ENCODE measurements around the gene PTPRC. TPM values are rescaled to one million over a fixed set of nuclear protein-coding genes. Genes with fewer than 3 reads are reported as not detected.

Gene PTPRC
- total RNA-seq, 1 donor from 2014 or later: 0.29 TPM

- peak; percentile 52 for TF ChIP-seq CTCF (IDR thresholded peaks at IDR 0.05; ENCODE audit: insufficient read depth, low read length, poor library complexity, severe bottlenecking)
- no peak overlapping the region for H3K4me3 ChIP-seq (ENCODE audit: low read depth, low read length)
- no peaks in the 10 kb centered on the region for H3K27me3 ChIP-seq (ENCODE audit: control insufficient read depth, insufficient read depth, low read length)
- DNase-seq (ENCODE audit: low read depth): no peak
- no peaks in the 10 kb centered on the region for H3K36me3 ChIP-seq (ENCODE audit: control insufficient read depth, insufficient read depth, low read length)
These were observed 132.8 kb downstream of the PTPRC start for GRCh38 chr1:198771563-198772153.

- Histone ChIP-seq H3K27me3 (ENCODE audit: control insufficient read depth, insufficient read depth, low read length) (no peaks in the 10 kb centered on the region), H3K36me3 (ENCODE audit: control insufficient read depth, insufficient read depth, low read length) (no peaks in the 10 kb centered on the region), H3K4me3 (ENCODE audit: low read depth, low read length) (no peak overlapping the region)
- no peak for TF ChIP-seq CTCF (IDR thresholded peaks at IDR 0.05; ENCODE audit: insufficient read depth, low read length, poor library complexity, severe bottlenecking)
- DNase-seq (ENCODE audit: low read depth): no peak
These were observed 133.8 kb downstream of the PTPRC start for GRCh38 chr1:198772626-198773025.

- no peak for DNase-seq (ENCODE audit: low read depth)
- TF ChIP-seq CTCF (IDR thresholded peaks at IDR 0.05; ENCODE audit: insufficient read depth, low read length, poor library complexity, severe bottlenecking): no peak
- no peaks in the 10 kb centered on the region for H3K36me3 ChIP-seq (ENCODE audit: control insufficient read depth, insufficient read depth, low read length)
- no peak overlapping the region for H3K4me3 ChIP-seq (ENCODE audit: low read depth, low read length)
- H3K27me3 ChIP-seq (ENCODE audit: control insufficient read depth, insufficient read depth, low read length): no peaks in the 10 kb centered on the region
These were observed 134.2 kb downstream of the PTPRC start for GRCh38 chr1:198773030-198773429.

GRCh38 chr1:198773523-198773922 lies 134.7 kb downstream of the PTPRC start:
- TF ChIP-seq CTCF (IDR thresholded peaks at IDR 0.05; ENCODE audit: insufficient read depth, low read length, poor library complexity, severe bottlenecking): no peak
- Histone ChIP-seq H3K36me3 (ENCODE audit: control insufficient read depth, insufficient read depth, low read length) (no peaks in the 10 kb centered on the region), H3K27me3 (ENCODE audit: control insufficient read depth, insufficient read depth, low read length) (no peaks in the 10 kb centered on the region), H3K4me3 (ENCODE audit: low read depth, low read length) (no peak overlapping the region)
- no peak for DNase-seq (ENCODE audit: low read depth)

- H3K27me3 ChIP-seq (ENCODE audit: control insufficient read depth, insufficient read depth, low read length): no peaks in the 10 kb centered on the region
- DNase-seq (ENCODE audit: low read depth): no peak
- no peaks in the 10 kb centered on the region for H3K36me3 ChIP-seq (ENCODE audit: control insufficient read depth, insufficient read depth, low read length)
- no peak overlapping the region for H3K4me3 ChIP-seq (ENCODE audit: low read depth, low read length)
- TF ChIP-seq CTCF (IDR thresholded peaks at IDR 0.05; ENCODE audit: insufficient read depth, low read length, poor library complexity, severe bottlenecking): no peak
These were observed 135.6 kb downstream of the PTPRC start for GRCh38 chr1:198774421-198774820.

GRCh38 chr1:198775606-198776005 lies 136.8 kb downstream of the PTPRC start:
- no peak for DNase-seq (ENCODE audit: low read depth)
- no peak for TF ChIP-seq CTCF (IDR thresholded peaks at IDR 0.05; ENCODE audit: insufficient read depth, low read length, poor library complexity, severe bottlenecking)
- H3K27me3 ChIP-seq (ENCODE audit: control insufficient read depth, insufficient read depth, low read length): no peaks in the 10 kb centered on the region
- H3K36me3 ChIP-seq (ENCODE audit: control insufficient read depth, insufficient read depth, low read length): no peaks in the 10 kb centered on the region
- H3K4me3 ChIP-seq (ENCODE audit: low read depth, low read length): no peak overlapping the region
